ENCODE data around the gene AMBP.

The AMBP gene

DNA sequence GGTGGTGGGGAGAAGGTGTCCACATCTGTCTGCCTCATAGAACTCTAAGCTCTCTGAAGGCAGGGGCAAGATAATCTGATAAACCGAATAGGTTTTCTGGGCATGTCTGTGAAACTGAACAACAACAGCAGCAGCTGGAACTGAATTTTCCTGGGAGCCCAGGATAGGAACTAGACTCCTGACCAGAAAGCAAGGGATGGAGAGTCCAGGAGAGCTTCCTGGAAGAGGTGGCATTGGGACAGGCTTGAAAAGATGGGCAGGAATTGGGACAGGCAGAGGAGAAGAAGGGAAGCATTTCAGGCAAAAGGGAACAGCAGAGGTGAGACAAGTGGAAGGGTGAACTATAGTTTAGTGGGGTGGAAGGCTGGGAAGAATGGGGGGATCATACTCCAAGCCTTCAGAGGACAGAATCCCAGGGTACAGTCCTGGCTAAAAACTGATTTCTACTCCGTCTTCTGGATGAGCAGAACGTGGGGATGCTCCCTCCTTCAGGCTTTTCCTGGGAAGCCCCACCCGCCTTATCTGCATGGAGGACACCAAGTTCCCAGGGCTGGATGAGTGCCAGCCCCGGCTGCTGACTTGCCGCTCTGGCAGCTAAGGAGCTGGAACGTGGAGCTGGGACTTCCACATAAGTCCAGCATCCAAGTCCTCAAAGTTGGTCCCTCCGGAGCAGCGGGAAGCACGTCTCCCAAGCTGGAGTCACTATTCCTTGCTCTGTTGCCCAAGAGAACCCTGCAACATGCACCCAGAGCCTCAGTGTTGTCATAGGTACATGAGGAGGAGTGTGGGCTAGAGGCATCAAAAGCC lies 34.9 kb upstream of the AMBP start:
- DNase-seq (ENCODE audit: low spot score): no peak

GRCh38 chr9:114112325-114112724 lies 34.2 kb upstream of the AMBP start:
- no peak for DNase-seq (ENCODE audit: low spot score)

GRCh38 chr9:114110180-114110579 lies 32.1 kb upstream of the AMBP start:
- DNase-seq (ENCODE audit: low spot score): peak; percentile 47

DNA sequence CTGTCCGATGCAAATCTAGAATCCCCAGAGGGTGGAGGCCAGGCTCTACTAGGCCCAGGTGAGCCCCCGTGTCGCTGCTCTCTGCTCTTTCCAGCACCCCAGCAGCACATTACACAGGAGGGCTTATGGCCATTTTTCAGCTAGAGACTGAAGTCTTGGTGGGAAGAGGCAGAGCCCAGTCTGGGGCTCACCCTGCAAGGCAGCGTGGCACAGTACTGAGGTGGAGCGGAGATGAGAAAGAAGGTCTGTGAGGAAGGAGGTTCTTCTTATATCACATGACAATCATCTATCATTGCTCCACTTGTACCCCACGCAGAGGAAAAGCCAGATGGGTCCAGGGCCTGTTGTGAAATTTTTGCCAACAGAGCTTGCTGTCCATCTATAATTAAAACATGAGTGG lies 31.0 kb upstream of the AMBP start:
- DNase-seq (ENCODE audit: low spot score): no peak

- peak; percentile 84 for DNase-seq (ENCODE audit: low spot score)
These were observed 30.1 kb upstream of the AMBP start for GRCh38 chr9:114108016-114108833.

DNA sequence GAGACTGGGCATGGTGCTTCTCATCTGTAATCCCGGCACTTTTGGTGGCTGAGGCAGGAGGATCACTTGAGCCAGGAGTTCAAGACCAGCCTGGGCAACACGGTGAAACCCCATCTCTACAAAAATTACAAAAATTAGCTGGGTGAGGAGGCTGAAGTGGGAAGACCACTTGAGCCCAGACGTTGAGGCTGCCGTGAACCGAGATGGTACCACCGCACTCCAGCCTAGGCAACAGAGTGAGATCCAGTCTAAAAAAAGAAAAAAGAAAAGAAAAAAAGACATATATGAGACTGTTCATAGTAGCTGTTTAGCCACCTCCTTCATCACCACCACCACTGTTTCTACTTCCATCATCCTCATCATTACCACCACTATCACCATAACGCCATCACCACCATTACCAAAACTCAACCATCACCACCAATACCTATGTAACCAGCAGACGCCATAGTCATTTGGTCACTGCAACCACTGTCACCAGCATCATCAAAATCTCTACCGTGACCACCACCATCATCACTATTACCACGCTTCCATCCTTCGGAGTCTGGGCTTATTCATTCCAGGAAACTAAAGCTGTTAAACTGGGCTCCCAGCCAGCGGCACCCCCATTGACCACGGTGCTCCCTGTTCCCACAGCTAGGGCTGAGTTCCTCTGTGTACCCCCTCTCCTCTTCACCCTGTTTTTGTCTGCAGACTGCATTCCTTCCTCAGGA lies 29.3 kb upstream of the AMBP start:
- DNase-seq (ENCODE audit: low spot score): no peak

DNA sequence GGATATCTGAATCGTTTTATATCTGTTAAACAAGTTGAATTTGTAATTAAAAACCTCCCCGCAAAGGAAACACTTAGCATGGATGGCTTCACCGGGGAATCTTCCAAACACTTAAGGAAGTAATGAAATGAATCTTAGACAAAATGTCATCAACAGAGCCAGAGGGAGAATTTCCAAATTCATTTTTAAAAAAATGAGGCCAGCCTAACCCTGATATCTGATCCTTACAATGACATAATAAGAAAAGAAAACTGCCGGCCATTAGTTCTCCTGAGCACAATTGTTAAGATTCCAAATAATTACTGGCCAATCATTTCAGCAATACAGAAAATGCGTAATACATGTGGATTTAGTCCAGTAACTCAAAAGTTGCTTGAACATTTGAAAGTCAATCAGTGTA lies 27.1 kb upstream of the AMBP start:
- DNase-seq (ENCODE audit: low spot score): no peak

DNA sequence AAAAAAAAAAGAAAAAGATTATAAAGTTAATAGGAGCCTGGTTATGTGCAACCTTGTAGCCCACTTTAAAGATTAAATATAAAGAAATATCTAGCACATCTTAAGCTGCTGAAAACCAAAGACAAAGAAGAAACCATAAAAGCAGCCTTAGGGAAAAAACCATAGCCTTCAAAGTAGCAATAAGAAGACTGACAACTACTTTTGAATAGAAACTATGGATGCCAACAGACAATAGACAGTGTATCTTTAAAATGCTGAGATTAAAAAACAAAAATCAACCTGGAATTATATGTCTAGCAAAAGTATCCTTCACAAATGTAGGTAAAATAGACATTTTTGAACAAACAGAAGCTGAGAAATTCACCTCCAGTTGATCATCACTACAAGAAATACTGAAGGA lies 24.4 kb upstream of the AMBP start:
- no peak for DNase-seq (ENCODE audit: low spot score)

DNA sequence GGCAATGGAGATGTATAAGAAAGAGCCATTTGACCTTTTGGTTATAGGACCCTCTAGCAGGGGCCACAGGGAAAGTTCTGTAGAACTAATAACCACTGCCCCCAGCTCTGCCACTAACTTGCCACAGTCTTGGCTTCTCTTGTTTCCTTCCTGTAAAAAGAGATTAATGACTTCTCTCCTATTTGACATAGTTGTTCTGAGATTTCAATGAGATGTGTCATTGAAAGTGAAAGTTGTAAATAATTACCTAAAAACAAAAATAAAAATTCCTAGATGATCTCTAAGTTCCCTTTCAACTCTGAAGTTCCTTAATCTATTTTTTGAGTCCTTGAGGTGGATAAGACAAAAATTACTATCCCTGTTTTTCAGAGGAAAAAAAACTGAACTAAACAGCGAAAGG lies 22.4 kb upstream of the AMBP start:
- no peak for DNase-seq (ENCODE audit: low spot score)

- no peak for DNase-seq (ENCODE audit: low spot score)
These were observed 21.7 kb upstream of the AMBP start for GRCh38 chr9:114099669-114100270.

DNA sequence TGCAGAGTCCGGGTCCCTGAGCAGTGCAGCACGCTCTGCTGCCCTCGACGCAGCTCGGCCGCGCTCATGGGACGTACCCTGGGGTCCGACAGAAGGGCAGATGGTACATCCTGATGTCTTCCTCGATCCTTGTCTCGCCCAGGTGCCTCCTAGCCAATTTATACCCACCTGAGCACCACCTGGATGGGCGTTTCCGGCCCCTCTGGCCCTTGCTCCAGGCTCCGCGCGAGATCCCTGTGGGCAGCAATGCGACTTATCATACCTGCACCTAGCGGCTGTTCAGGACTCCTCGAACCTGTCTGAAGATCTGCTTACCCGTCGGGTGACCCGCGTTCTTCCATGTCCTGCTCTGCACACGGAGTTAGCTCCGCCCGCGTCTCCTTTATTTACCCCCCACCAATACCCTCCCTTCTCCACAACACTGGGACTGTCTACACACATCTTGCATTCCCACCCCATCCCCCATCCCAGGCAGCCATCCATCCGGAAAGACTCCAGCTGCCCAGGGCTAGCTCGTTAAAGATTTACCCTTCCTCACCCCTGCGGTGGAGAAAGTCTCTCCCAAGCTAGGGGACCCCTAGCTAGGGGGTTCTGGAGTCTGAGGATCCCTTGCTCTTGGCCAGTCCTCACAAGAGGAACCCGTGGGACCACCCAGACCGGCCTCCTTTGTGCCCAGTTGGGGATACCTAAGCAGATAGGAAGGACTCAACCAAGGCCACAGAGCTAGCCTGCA lies 21.0 kb upstream of the AMBP start, which contains the start of gene KIF12:
KIF12 (minus strand) TSS at position 357 of the 733 bp plus-strand sequence; CDS start at position 341, 16 bp downstream.
- DNase-seq (ENCODE audit: low spot score): no peak

DNA sequence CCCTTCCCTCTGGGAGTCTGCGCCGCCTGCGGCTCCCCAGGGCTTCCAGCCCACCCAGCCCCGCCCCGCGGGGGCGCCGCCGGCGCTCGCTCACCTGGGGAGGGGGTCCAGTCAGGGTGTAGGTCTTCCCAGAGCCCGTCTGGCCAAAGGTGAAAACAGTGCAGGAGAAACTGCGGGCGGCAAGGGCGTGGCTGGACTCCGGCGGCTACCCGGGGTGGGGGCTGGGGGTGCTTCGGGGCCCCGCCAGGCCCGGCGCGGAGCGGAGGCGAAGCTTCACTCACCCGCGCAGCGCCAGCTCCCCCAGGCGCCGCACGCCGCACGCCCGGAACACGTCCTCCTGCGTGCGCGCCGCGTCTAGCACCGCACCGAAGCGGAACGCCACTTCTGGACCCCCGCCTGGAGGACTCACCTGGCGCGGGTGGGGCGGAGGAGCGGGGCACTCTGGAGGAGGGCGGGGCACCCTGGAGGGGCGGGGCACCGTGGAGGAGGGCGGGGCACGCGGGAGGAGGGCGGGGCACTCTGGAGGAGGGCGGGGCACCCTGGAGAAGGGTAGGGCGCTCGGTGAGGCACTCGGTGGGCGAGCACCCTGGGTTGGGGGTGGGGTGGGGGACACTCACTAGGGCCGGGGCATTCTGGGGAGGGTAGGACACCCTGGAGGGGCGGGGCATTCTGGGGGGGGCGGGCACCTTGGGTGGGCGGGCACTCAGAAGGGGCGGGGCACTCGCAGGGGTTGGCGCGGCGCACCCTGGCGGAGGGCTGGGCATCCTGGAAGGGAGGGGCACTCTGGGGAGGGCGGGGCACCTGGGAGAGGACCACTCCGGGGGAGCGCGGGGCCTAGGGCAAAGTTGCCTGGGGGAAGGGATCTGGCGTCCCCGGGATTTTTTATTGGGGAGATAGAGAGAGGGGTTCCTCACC lies 20.2 kb upstream of the AMBP start:
- peak; percentile 48 for DNase-seq (ENCODE audit: low spot score)

- DNase-seq (ENCODE audit: low spot score): no peak
These were observed 19.5 kb upstream of the AMBP start for GRCh38 chr9:114097613-114098020.

DNA sequence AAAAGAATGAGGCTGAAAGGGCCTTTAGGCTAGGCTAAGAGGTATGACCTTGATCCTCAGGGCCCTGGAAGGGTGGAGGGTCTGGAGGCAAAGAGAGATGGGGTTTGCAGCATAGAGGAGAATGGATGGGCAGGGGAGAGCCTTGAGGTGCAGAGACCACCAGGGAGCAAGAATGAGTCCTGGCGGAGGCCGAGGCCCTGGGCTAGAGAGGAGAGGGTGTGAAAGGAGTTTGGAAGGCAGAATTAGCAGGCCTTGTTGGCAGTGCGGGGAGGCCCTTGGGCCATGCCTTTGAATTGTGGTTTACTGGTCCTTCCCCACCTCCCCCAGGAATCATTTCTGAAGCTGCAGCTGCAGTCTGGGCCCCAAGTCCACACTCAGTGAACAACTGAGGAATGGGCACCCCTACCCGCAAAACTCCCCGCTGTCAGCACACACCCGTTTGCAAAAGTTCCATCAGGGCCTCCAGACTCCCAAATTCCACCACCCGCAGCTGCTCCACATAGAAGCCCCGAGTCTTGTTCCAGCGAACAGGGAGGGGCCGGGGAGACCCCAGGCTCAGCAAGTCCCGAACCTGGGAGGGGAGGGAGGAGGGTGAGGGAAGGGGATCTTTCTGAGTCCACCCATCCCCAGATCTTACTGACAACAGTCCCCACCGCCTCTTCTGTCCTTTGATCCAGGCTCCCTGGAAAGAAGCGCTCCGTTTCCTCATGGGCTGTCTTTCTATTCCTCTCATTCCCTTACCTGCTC lies 18.9 kb upstream of the AMBP start:
- DNase-seq (ENCODE audit: low spot score): no peak

DNA sequence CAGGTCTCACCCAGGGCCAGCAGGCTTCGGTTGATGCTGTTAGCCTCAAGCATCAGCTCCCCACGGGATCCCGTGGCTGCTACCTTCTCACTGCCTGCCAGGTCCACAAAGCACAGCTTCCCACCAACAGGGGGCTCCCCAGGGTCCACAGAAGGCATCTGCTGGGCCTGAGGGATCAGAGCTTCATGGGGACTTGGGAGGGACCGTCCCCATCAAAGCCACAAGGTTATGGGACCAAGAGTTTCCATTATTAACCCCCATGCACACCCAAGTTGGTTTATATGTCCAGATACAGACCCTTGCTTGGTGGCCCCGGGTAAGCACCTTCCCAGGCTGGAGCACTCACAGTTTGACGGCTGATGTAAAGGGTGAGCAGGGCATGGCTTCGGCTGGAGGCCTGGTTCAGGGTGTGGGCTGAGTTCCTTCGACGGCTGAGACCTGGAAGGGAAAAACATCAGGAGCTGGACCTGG lies 18.0 kb upstream of the AMBP start:
- no peak for DNase-seq (ENCODE audit: low spot score)

DNA sequence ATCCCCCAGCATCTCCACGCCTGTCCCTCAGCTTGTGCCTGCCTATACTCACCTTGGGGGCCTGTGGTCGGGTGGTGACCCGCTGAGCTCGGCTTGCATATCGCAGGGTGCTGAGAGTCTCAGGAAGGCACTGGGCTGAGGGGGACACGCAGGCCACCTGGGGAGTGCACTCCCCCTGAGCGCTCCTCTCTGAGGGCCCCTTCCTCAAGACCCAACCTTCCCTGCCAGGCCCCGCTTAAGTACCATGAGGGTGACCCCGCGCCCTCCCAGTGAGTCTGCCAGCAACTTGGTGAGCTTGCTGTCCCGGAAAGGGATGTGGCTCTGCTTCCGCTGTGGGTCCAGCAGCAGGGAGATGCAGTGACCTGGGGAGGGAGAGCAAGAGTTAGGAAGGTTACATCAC lies 16.9 kb upstream of the AMBP start:
- DNase-seq (ENCODE audit: low spot score): no peak

DNA sequence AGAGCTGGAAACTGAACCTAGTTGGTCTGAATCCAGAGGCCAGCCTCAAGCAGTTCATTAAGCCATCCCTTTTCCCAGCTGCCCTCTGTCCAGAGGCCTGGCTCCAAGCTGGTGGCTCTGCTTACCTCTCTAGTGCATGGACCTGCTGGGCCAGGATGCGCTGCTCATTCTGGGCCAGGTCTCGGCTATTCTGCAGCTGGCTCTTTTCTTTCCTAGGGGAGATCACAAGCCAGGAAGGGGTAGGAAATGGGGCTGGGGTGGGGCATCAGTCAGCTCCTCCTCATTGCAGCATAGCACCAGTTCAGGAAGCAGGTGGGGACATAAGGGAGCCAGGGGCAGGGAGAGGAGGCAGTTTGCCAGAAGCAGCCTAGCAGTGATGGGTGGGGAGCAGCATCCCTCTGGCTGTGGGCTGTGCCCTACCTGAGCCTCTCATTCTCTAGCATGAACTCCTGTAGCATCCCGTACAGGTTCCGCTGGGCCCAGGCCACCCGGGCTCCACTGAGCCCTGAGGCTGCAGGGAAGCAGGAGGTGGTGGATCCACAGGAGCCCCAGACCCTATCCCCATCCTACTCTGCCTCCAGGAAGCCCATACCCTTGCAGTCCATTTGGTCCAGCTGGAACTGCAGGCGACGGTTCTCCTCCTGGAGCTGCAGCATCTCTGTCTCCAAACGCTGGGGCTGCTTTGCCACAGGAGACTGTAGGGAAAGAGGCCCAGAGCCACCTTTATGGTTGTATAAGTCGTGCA lies 15.8 kb upstream of the AMBP start:
- no peak for DNase-seq (ENCODE audit: low spot score)

GRCh38 chr9:114093031-114093471 lies 15.0 kb upstream of the AMBP start:
- no peak for DNase-seq (ENCODE audit: low spot score)

GRCh38 chr9:114092336-114092735 lies 14.2 kb upstream of the AMBP start:
- no peak for DNase-seq (ENCODE audit: low spot score)

Data from RKO (cell line).